ENCODE results near the gene PSMB8. TPM values are rescaled to one million over a fixed set of nuclear protein-coding genes. Genes with fewer than 3 reads are reported as not detected.

Gene PSMB8
- total and polyA plus RNA-seq, 3 donors from 2014 or later: 4.6 to 35.7 (median 11.2) TPM

DNA sequence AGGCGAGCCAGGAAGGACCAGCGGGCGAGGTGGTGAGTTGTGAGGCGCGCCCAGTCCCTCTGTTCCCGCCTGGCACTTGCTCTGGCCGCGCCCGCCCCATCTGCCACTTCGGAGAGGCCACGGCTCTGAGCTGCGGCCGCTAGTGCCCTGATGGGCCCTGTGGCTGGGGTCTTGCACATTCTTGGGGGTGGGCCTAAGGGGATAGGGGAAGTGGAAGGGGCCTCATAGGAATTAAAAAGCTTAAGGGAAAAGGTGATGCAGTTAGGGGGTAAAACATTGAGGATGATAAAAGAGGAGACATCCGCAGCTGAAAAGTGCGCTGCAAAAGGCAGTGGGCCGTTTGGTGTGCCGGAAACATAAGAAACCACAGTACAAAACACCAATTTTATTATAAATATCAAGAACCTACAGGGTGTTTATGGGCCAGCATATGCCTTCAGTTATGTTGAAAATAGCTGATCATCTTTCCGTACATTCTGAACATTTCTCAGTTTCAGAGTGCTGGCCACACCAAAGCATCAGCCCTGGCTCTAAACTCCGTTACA, 1.1 kb upstream of the PSMB8 start:
- H3K4me1 ChIP-seq: peaks cover 15% of the 10 kb centered on the region
- WGBS, 2 donors: 28 to 39% methylated on average over 7 to 19 of the region's 19 CpGs
- no peaks in the 10 kb centered on the region for H3K9me3 ChIP-seq
- H3K36me3 ChIP-seq (ENCODE audit: low read depth, missing control alignments): no peaks in the 10 kb centered on the region
- DNase-seq: no peak
- intact Hi-C loops (cut with DNase I; ENCODE audit: low total_unique reads): no loop called here
- peak overlapping the region; percentile 32 to 89 for H3K27ac ChIP-seq
- no peak for TF ChIP-seq POLR2A (IDR thresholded peaks at IDR 0.05)
- TF ChIP-seq, protein P1, sequence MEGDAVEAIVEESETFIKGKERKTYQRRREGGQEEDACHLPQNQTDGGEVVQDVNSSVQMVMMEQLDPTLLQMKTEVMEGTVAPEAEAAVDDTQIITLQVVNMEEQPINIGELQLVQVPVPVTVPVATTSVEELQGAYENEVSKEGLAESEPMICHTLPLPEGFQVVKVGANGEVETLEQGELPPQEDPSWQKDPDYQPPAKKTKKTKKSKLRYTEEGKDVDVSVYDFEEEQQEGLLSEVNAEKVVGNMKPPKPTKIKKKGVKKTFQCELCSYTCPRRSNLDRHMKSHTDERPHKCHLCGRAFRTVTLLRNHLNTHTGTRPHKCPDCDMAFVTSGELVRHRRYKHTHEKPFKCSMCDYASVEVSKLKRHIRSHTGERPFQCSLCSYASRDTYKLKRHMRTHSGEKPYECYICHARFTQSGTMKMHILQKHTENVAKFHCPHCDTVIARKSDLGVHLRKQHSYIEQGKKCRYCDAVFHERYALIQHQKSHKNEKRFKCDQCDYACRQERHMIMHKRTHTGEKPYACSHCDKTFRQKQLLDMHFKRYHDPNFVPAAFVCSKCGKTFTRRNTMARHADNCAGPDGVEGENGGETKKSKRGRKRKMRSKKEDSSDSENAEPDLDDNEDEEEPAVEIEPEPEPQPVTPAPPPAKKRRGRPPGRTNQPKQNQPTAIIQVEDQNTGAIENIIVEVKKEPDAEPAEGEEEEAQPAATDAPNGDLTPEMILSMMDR (IDR thresholded peaks at IDR 0.05): no peak
- H3K27me3 ChIP-seq: no peaks in the 10 kb centered on the region
- H3K4me3 ChIP-seq: peak overlapping the region; percentile 64 to 78

DNA sequence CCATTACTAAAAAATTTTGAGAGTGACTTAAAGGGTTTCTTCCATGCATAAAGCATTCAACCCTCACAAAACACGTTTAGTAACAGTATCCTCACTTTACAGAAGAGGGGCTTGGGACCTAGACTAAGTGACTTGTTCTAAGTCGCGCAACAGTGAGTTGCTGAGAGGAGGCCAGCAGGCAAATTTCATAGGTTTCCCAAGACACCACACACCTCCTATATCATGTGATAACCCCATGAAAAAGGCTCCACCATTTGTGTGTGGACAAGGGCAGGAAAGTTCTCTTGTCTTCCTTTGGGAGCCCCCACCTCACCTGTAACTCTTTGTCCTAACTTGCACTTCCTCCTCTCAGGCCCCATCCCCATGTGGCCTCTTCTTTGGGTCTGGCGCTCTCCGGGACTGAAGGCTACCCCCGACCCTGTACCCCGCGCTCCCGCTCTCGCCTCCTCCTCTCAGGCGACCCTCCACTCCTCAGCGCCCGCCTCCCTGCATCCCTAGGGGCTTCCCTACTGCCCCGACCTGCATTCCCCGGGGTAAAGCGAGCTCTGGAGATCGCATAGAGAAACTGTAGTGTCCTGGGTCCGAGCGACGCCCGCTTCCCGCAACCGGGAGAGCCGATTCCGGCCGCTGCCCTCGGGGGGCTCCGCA, 392 bp downstream of the PSMB8 start:
- peaks cover 18% of the 10 kb centered on the region for H3K4me1 ChIP-seq
- 5 to 14% methylated on average over 12 to 28 of the region's 28 CpGs for WGBS, 2 donors

DNA sequence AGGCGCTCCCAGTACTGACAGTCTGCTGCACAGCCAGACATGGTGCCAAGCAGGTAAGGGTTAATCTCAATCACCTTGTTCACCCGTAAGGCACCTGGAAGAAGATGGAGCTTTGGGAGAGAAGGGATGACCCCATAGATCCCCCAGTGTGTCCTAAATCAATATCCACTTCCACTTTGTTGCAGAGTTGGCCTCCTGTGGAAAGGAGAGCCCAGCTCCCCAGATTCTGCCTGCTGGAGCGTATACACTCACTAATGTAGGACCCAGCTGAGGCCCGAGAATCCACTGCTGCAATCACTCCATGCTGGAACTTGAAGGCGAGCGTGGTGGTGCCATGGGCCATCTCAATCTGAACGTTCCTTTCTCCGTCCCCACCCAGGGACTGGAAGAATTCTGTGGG, 1.2 kb downstream of the PSMB8 start:
- peaks cover 20% of the 10 kb centered on the region for H3K4me1 ChIP-seq
- intact Hi-C loops (cut with DNase I; ENCODE audit: low total_unique reads): no loop called here
- H3K27me3 ChIP-seq: no peaks in the 10 kb centered on the region
- no peak overlapping the region for H3K4me3 ChIP-seq
- DNase-seq: no peak
- H3K9me3 ChIP-seq: no peaks in the 10 kb centered on the region
- 70 to 84% methylated on average over 8 of the region's 8 CpGs for WGBS, 2 donors
- peak overlapping the region in 1 of 2 donors; percentile 89 for H3K27ac ChIP-seq
- no peaks in the 10 kb centered on the region for H3K36me3 ChIP-seq (ENCODE audit: low read depth, missing control alignments)
- TF ChIP-seq, protein P1 (IDR thresholded peaks at IDR 0.05): no peak
- no peak for TF ChIP-seq POLR2A (IDR thresholded peaks at IDR 0.05)

More for the DNA sequence above, 392 bp downstream of the PSMB8 start:
- Histone ChIP-seq H3K9me3 (no peaks in the 10 kb centered on the region), H3K36me3 (ENCODE audit: low read depth, missing control alignments) (no peaks in the 10 kb centered on the region), H3K27ac (peak overlapping the region; percentile 89 to 90), H3K4me3 (peak overlapping the region; percentile 64 to 78), H3K27me3 (no peaks in the 10 kb centered on the region)
- intact Hi-C loops (cut with DNase I; ENCODE audit: low total_unique reads): no loop called here
- DNase-seq: no peak
- TF ChIP-seq, protein P1 (IDR thresholded peaks at IDR 0.05): no peak
- TF ChIP-seq POLR2A (IDR thresholded peaks at IDR 0.05): no peak

DNA sequence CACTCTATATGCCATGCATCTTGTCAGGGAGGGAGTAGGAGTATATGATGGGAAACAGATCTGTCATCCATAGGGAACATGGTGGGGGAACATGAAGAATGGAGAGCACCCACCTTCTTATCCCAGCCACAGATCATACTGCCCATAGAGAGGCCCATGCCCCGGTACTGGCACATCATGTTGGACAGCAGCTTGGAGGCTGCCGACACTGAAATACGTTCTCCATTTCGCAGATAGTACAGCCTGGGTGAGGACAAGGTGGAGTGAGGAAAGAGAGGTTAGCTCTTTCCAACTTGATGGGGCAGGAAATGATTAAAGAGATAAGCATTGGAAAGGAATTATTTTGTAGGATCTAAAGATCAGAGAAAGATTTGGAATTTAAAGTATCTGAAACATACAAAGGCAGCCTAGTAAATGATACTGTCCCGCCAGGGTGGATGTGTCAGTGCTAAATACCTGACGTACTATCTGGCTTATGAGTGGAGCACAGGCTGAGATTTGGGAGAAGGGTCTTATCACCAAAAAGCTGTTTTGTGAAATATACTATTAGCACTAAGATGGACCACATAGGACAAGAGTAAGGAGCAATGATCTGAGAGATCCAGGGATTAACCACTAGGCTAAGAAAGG, 1.7 kb downstream of the PSMB8 start:
- H3K27ac ChIP-seq: no peak overlapping the region
- 89 to 90% methylated on average over 6 of the region's 6 CpGs for WGBS, 2 donors
- intact Hi-C loops (cut with DNase I; ENCODE audit: low total_unique reads): no loop called here

More for the DNA sequence above, 1.7 kb downstream of the PSMB8 start:
- Histone ChIP-seq H3K9me3 (no peaks in the 10 kb centered on the region), H3K4me3 (no peak overlapping the region), H3K4me1 (peaks cover 22% of the 10 kb centered on the region), H3K27me3 (no peaks in the 10 kb centered on the region), H3K36me3 (ENCODE audit: low read depth, missing control alignments) (no peaks in the 10 kb centered on the region)
- no peak for DNase-seq
- TF ChIP-seq, protein P1 (IDR thresholded peaks at IDR 0.05): no peak
- TF ChIP-seq POLR2A (IDR thresholded peaks at IDR 0.05): no peak

Data from testis (tissue), 3 donors.